Measurements from ENCODE around the gene GXYLT1. TPM values are rescaled to one million over a fixed set of nuclear protein-coding genes. Genes with fewer than 3 reads are reported as not detected.

The GXYLT1 gene
- total RNA-seq, 1 experiment from 2014 or later: 9.0 TPM

DNA sequence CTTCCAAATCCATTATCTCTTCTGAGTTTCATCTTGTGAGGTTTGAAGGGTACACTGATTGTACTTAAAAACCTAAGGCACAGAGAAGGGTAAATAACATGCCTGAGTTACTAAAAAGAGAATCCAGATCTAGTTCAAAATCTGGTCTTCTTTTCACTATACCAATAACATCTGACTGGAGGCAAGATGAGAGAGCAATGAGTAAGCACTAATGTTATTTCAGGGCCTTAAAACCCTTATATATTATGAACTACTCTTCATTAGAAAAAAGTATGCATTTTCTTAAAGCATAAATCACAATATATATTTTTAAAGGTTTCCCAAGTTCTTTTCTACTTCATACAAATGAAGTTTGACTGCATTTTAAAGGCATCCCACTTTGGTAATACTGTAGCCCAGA, 60.2 kb downstream of the GXYLT1 start:
- BruUV-seq (replicated peaks): no TSS peak
- H3K79me2 ChIP-seq (ENCODE audit: insufficient read depth, low read length): no peaks in the 10 kb centered on the region
- no peaks in the 10 kb centered on the region for H3K9me3 ChIP-seq (ENCODE audit: control insufficient read depth in 1 of 2, insufficient read depth in 1 of 2, low read depth in 1 of 2, low read length in 2 of 2)
- no peak overlapping the region for H2AFZ ChIP-seq (ENCODE audit: low read depth, low read length, poor library complexity, severe bottlenecking)
- H3K27me3 ChIP-seq (ENCODE audit: insufficient read depth, low read length): no peaks in the 10 kb centered on the region
- H3K36me3 ChIP-seq (ENCODE audit: control insufficient read depth in 1 of 2, insufficient read depth in 2 of 2, low read length in 2 of 2): no peaks in the 10 kb centered on the region
- DNase-seq (ENCODE audit: low read depth, low spot score): no peak
- no peak overlapping the region for H3K4me2 ChIP-seq (ENCODE audit: low read length)
- intact Hi-C loops (cut with micrococcal nuclease): no loop called here
- no peak overlapping the region for H3K9ac ChIP-seq (ENCODE audit: low read length)
- RAD21 ChIA-PET (ENCODE audit: low non-redundant PET in 1 of 2, low total read pairs in 2 of 2, uncharacterized antibody in 2 of 2, unreplicated experiment in 2 of 2): no interaction called here
- H3K4me1 ChIP-seq (ENCODE audit: control insufficient read depth in 1 of 2, insufficient read depth in 2 of 2, low read length in 2 of 2): no peaks in the 10 kb centered on the region
- H3K27ac ChIP-seq (ENCODE audit: low read depth, low read length): no peak overlapping the region
- ATAC-seq: no peak
- CTCF ChIA-PET: no interaction called here
- TF ChIP-seq SIN3A (IDR thresholded peaks at IDR 0.05; ENCODE audit: low read depth) (no peak), ATF3 (IDR thresholded peaks at IDR 0.05) (no peak)
- POLR2A ChIA-PET: no interaction called here
- no peak overlapping the region for H3K4me3 ChIP-seq (replicated peaks in 1 of 2; ENCODE audit: low read depth in 1 of 2, low read length in 2 of 2)
- H3K9me2 ChIP-seq (ENCODE audit: insufficient read depth): no peaks in the 10 kb centered on the region
- H4K20me1 ChIP-seq (ENCODE audit: insufficient read depth): no peaks in the 10 kb centered on the region

GRCh38 chr12:42076976-42077375, 67.7 kb downstream of the GXYLT1 start:
- H3K9ac ChIP-seq (ENCODE audit: low read length): no peak overlapping the region
- ChIA-PET CTCF (no interaction called here), RAD21 (ENCODE audit: low non-redundant PET in 1 of 2, low total read pairs in 2 of 2, uncharacterized antibody in 2 of 2, unreplicated experiment in 2 of 2) (no interaction called here), POLR2A (no interaction called here)
- BruUV-seq (replicated peaks): no TSS peak
- no peaks in the 10 kb centered on the region for H3K36me3 ChIP-seq (ENCODE audit: control insufficient read depth in 1 of 2, insufficient read depth in 2 of 2, low read length in 2 of 2)
- H3K9me2 ChIP-seq (ENCODE audit: insufficient read depth): no peaks in the 10 kb centered on the region
- ATAC-seq (no peak), DNase-seq (ENCODE audit: low read depth, low spot score) (no peak)
- no peaks in the 10 kb centered on the region for H4K20me1 ChIP-seq (ENCODE audit: insufficient read depth)
- H2AFZ ChIP-seq (ENCODE audit: low read depth, low read length, poor library complexity, severe bottlenecking): no peak overlapping the region
- no peaks in the 10 kb centered on the region for H3K79me2 ChIP-seq (ENCODE audit: insufficient read depth, low read length)
- H3K4me1 ChIP-seq (ENCODE audit: control insufficient read depth in 1 of 2, insufficient read depth in 2 of 2, low read length in 2 of 2): no peaks in the 10 kb centered on the region
- H3K9me3 ChIP-seq (ENCODE audit: control insufficient read depth in 1 of 2, insufficient read depth in 1 of 2, low read depth in 1 of 2, low read length in 2 of 2): no peaks in the 10 kb centered on the region
- no peak overlapping the region for H3K4me2 ChIP-seq (ENCODE audit: low read length)
- no peaks in the 10 kb centered on the region for H3K27me3 ChIP-seq (ENCODE audit: insufficient read depth, low read length)
- H3K4me3 ChIP-seq (replicated peaks in 1 of 2; ENCODE audit: low read depth in 1 of 2, low read length in 2 of 2): no peak overlapping the region
- H3K27ac ChIP-seq (ENCODE audit: low read depth, low read length): no peak overlapping the region
- intact Hi-C loops (cut with micrococcal nuclease): no loop called here
- no peak for TF ChIP-seq EZH2phosphoT487 (IDR thresholded peaks at IDR 0.05; ENCODE audit: borderline replicate concordance)
- TF ChIP-seq, protein P1, sequence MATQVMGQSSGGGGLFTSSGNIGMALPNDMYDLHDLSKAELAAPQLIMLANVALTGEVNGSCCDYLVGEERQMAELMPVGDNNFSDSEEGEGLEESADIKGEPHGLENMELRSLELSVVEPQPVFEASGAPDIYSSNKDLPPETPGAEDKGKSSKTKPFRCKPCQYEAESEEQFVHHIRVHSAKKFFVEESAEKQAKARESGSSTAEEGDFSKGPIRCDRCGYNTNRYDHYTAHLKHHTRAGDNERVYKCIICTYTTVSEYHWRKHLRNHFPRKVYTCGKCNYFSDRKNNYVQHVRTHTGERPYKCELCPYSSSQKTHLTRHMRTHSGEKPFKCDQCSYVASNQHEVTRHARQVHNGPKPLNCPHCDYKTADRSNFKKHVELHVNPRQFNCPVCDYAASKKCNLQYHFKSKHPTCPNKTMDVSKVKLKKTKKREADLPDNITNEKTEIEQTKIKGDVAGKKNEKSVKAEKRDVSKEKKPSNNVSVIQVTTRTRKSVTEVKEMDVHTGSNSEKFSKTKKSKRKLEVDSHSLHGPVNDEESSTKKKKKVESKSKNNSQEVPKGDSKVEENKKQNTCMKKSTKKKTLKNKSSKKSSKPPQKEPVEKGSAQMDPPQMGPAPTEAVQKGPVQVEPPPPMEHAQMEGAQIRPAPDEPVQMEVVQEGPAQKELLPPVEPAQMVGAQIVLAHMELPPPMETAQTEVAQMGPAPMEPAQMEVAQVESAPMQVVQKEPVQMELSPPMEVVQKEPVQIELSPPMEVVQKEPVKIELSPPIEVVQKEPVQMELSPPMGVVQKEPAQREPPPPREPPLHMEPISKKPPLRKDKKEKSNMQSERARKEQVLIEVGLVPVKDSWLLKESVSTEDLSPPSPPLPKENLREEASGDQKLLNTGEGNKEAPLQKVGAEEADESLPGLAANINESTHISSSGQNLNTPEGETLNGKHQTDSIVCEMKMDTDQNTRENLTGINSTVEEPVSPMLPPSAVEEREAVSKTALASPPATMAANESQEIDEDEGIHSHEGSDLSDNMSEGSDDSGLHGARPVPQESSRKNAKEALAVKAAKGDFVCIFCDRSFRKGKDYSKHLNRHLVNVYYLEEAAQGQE (IDR thresholded peaks at IDR 0.05; ENCODE audit: low read depth): no peak
- TF ChIP-seq JUND (IDR thresholded peaks at IDR 0.05): no peak
- no peak for TF ChIP-seq SP1 (IDR thresholded peaks at IDR 0.05; ENCODE audit: low read depth)
- no peak for TF ChIP-seq SRF (IDR thresholded peaks at IDR 0.05; ENCODE audit: low read depth)
- TF ChIP-seq FOSL1 (IDR thresholded peaks at IDR 0.05; ENCODE audit: low read depth): no peak
- TF ChIP-seq ZFX (IDR thresholded peaks at IDR 0.05): no peak
- no peak for TF ChIP-seq POLR2AphosphoS5 (IDR thresholded peaks at IDR 0.05; ENCODE audit: low read depth, low read length)
- TF ChIP-seq CEBPB (IDR thresholded peaks at IDR 0.05; ENCODE audit: low read depth): no peak
- no peak for TF ChIP-seq SIN3A (IDR thresholded peaks at IDR 0.05; ENCODE audit: low read depth)
- no peak for TF ChIP-seq YY1 (IDR thresholded peaks at IDR 0.05; ENCODE audit: extremely low read depth, insufficient replicate concordance, low read depth, low read length)
- no peak for TF ChIP-seq TCF7L2 (IDR thresholded peaks at IDR 0.05; ENCODE audit: borderline replicate concordance, extremely low read depth, insufficient read depth, insufficient read length)
- no peak for TF ChIP-seq CBX3 (IDR thresholded peaks at IDR 0.05; ENCODE audit: low read depth)
- TF ChIP-seq ELF1 (IDR thresholded peaks at IDR 0.05; ENCODE audit: borderline replicate concordance, low read depth): no peak
- TF ChIP-seq, protein P2, sequence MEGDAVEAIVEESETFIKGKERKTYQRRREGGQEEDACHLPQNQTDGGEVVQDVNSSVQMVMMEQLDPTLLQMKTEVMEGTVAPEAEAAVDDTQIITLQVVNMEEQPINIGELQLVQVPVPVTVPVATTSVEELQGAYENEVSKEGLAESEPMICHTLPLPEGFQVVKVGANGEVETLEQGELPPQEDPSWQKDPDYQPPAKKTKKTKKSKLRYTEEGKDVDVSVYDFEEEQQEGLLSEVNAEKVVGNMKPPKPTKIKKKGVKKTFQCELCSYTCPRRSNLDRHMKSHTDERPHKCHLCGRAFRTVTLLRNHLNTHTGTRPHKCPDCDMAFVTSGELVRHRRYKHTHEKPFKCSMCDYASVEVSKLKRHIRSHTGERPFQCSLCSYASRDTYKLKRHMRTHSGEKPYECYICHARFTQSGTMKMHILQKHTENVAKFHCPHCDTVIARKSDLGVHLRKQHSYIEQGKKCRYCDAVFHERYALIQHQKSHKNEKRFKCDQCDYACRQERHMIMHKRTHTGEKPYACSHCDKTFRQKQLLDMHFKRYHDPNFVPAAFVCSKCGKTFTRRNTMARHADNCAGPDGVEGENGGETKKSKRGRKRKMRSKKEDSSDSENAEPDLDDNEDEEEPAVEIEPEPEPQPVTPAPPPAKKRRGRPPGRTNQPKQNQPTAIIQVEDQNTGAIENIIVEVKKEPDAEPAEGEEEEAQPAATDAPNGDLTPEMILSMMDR (IDR thresholded peaks at IDR 0.05 in 2 of 3, conservative IDR thresholded peaks at IDR 0.05 in 1 of 3; ENCODE audit: borderline replicate concordance in 1 of 3, insufficient read depth in 1 of 3, low read depth in 2 of 3, low read length in 2 of 3): no peak
- no peak for TF ChIP-seq ZNF274 (IDR thresholded peaks at IDR 0.05; ENCODE audit: low read depth, low read length)
- TF ChIP-seq EZH2 (IDR thresholded peaks at IDR 0.05): no peak

Data from HCT116 (cell line).